ACC112 (cell line): ENCODE data around the gene APOBEC4.

Source experiments
- H2AFZ ChIP-seq: fragments of 200-600 bp; sonication (generic); one replicate; pipeline ENCODE4 v1.6.0; 2017; ENCODE audit warnings: antibody characterized with exemption, low read length; ENCODE audit not compliant: unreplicated experiment
- H3K27ac ChIP-seq: fragments of 200-600 bp; sonication (generic); 2 replicates; pipeline ENCODE4 v1.5.1; 2014; ENCODE audit warnings: low read depth, mild to moderate bottlenecking, antibody characterized with exemption, low read length, moderate library complexity
- H3K27me3 ChIP-seq: fragments of 200-600 bp; sonication (generic); 2 replicates; pipeline ENCODE4 v1.6.1; 2014; ENCODE audit warnings: mild to moderate bottlenecking, antibody characterized with exemption, low read length, moderate library complexity, mixed read lengths; ENCODE audit not compliant: insufficient read depth
- H3K36me3 ChIP-seq: fragments of 200-600 bp; sonication (generic); 2 replicates; pipeline ENCODE4 v1.6.1; 2016; ENCODE audit warnings: mild to moderate bottlenecking, antibody characterized with exemption, low read length, moderate library complexity, mixed read lengths; ENCODE audit not compliant: insufficient read depth
- H3K4me1 ChIP-seq: fragments of 200-600 bp; sonication (generic); one replicate; pipeline ENCODE4 v1.6.1; 2016; ENCODE audit warnings: low read length, mixed read lengths; ENCODE audit not compliant: insufficient read depth, unreplicated experiment, control insufficient read depth
- H3K4me3 ChIP-seq: fragments of 200-600 bp; sonication (generic); 2 replicates; pipeline ENCODE4 v1.5.1; 2014; ENCODE audit warnings: mild to moderate bottlenecking, low read depth, low read length
- H3K79me2 ChIP-seq: fragments of 200-600 bp; sonication (generic); one replicate; pipeline ENCODE4 v1.6.0; 2016; ENCODE audit warnings: low read length; ENCODE audit not compliant: control insufficient read depth, unreplicated experiment, insufficient read depth

The APOBEC4 gene, protein sequence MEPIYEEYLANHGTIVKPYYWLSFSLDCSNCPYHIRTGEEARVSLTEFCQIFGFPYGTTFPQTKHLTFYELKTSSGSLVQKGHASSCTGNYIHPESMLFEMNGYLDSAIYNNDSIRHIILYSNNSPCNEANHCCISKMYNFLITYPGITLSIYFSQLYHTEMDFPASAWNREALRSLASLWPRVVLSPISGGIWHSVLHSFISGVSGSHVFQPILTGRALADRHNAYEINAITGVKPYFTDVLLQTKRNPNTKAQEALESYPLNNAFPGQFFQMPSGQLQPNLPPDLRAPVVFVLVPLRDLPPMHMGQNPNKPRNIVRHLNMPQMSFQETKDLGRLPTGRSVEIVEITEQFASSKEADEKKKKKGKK

DNA sequence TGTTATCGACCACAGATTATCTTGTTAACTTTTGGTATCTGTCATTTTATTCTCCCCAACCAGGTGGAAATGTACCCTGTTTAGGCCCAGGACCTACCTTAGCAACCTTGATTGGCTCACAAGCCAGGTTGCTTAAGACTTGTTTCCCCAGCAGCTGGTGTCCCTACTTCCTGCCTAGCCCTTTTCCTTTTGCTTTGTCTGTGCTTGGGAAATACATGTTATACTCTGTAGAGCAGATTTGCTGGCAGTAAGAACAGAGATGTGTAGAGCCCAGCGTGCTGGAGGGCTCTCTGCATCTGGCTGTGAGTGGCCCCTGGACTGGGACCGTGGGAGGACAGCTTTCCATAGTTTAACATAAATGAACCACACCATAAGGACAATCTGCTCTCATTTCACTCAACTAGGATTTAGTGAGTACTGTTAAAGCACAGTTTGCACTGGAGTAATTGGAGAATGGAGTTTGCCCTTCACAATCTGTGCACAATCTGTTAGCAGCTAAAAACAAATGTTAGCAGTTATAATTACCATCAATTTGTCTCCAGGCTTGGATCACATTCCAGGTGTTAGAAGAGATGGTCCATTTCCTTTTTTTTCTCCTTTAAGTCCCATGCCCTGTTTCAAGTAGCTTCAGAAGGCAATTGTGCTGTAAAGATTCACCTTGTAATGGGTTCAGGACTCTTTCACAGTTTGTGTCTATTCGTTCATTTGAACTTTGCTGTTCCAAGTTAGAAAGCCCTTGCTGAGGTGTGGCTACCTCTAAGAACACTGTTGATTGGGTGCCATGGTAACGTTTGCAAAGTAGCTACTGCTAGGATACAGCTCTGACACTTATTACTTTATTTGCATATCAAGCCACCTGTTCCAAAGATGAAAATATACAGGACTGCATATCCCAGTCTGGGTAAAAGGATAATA is at the start of gene APOBEC4:
TSS of gene APOBEC4 (minus strand) at position 770 of the 915 bp plus-strand sequence. CDS start 4,535 bp downstream, outside the sequence.
- H3K4me1 ChIP-seq = peaks cover 11% of the 10 kb centered on the region

DNA sequence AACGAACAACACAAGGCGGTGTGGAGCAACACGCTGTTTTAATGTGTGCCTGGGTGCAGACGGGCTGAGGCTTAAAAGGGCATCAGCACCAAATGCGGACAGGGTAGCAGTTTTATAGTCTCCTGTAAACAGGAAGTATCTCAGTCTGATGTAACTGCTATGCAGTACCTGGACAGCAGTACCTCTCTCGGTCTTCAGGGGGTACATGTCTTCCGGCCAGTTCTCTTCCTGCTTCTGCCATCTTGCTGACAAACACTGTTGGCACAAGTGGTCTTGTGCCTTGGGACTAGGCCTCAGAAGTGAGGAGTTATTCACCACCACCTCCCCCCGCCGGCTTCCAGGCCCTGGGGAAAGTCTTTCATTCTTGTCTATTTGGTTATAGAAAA is 49.7 kb upstream of the APOBEC4 start:
- Histone ChIP-seq H3K79me2 (no peaks in the 10 kb centered on the region), H3K27me3 (no peaks in the 10 kb centered on the region), H3K27ac (no peak overlapping the region), H2AFZ (no peak overlapping the region), H3K4me1 (peaks cover 7% of the 10 kb centered on the region), H3K36me3 (no peaks in the 10 kb centered on the region), H3K4me3 (no peak overlapping the region)

More for the DNA sequence above, at the start of gene APOBEC4:
- Histone ChIP-seq H3K27ac (no peak within 1 kb of the TSS), H3K4me3 (no peak within 1 kb of the TSS), H3K27me3 (no peaks in the 10 kb centered on the region), H2AFZ (no peak within 1 kb of the TSS), H3K79me2 (no peaks in the 10 kb centered on the region), H3K36me3 (no peaks in the 10 kb centered on the region)

DNA sequence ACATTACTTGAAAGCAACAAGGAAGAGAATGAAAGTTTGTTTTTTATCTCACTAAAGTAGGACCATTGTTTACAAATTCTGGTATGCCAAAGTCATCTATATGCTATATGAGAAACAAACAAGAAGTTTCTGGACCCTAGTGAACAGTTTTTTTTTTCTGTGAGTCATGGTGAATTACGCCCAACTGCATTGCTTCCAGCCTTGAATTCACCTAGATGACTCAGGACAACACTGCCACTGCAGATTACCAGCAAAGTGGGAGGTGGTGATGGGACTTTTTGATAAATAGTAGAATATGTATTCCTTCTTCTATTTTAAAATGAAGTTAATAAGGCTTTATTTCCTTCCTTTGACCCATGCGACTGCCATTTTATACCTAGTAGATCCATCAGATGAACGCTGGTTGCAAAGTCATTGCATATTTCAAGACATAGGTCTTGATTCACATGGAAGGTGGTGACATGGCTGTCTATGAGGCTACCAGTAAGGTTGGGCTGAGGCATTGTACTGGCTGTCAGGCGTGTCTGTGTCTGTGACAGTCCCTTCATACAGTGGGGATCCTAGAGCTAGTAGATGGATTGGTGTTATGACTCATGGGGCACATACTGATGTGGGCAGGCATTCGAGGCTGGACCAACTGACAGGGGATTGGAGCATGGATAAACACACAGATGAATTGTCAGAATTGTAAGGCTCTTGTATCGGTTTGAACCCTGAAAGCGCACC is 49.1 kb upstream of the APOBEC4 start:
- Histone ChIP-seq H3K27me3 (no peaks in the 10 kb centered on the region), H3K27ac (no peak overlapping the region), H3K36me3 (no peaks in the 10 kb centered on the region), H3K79me2 (no peaks in the 10 kb centered on the region), H2AFZ (no peak overlapping the region), H3K4me3 (no peak overlapping the region), H3K4me1 (peaks cover 7% of the 10 kb centered on the region)

DNA sequence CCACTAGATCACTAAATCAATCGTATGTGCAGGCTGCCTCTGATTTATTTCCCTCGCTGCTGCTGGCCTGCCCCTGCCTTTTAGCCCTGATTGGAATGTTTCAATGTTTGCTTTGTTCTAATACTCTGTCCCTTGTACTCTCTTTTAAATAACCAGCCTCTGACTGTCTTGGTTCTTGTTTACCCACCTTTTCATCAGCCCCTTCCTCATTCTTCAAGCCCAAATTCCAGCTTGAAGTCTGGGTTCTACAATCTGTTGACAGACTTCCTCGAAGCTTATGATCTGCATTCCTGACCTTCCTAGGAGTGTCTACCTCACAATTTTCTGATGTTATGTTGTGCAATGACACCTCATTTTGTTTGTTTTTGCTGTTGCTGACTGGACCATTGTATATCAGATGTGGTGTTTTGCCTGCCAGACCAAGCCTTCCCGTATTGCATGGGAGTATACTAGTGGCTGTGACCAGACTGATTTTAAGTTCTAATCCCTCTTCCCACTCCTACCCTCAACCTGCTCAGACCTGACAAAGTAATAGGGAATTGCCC is 46.6 kb upstream of the APOBEC4 start:
- H3K27ac ChIP-seq = no peak overlapping the region
- H3K4me3 ChIP-seq = no peak overlapping the region
- H3K36me3 ChIP-seq = no peaks in the 10 kb centered on the region
- H3K79me2 ChIP-seq = no peaks in the 10 kb centered on the region
- H3K27me3 ChIP-seq = no peaks in the 10 kb centered on the region
- no peak overlapping the region for H2AFZ ChIP-seq
- H3K4me1 ChIP-seq = peaks cover 7% of the 10 kb centered on the region

DNA sequence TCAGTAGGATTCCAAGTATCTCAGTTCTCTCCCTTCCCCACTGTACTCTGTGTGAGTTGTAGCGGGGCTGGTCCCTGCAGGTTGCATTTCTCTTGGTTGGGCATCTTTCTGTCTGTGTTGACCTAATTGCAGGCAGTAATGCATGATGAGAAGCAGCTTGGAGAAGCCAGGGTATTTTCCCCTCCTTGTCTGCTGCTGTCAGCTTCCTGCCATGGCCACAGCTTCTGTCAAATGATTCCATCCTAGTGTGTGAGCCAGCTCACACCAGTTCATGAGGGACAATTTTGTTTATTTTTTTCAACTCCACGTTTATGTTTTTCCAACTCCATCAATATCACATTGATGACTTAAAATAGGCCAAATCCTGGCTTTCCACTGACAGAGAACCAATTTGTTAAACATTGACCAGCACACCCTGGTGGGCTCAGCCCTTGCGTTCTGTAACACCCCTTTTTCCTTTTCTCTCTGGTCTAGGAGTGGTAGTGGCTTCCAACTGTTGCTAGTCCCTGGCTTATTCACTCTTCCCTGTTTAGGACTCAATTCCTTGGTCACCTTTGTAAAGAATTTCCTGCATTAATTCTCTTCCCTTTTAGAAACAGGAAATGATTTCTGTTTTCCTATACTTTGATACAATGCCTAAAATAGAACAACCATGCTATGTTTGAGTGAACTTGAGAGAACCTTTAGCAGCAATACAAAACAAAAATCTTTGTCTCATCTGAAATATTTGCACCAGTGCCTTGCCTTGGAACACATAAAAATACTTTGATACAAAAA is 44.9 kb upstream of the APOBEC4 start:
- Histone ChIP-seq H3K27me3 (no peaks in the 10 kb centered on the region), H2AFZ (no peak overlapping the region), H3K4me1 (peaks cover 7% of the 10 kb centered on the region), H3K27ac (no peak overlapping the region), H3K36me3 (no peaks in the 10 kb centered on the region), H3K79me2 (no peaks in the 10 kb centered on the region), H3K4me3 (no peak overlapping the region)

- Histone ChIP-seq H3K27me3 (no peaks in the 10 kb centered on the region), H2AFZ (no peak overlapping the region), H3K79me2 (no peaks in the 10 kb centered on the region), H3K4me3 (no peak overlapping the region), H3K36me3 (no peaks in the 10 kb centered on the region), H3K27ac (no peak overlapping the region), H3K4me1 (peaks cover 2% of the 10 kb centered on the region)
Measured at GRCh38 chr1:183696981-183697380, 43.9 kb upstream of the APOBEC4 start.

DNA sequence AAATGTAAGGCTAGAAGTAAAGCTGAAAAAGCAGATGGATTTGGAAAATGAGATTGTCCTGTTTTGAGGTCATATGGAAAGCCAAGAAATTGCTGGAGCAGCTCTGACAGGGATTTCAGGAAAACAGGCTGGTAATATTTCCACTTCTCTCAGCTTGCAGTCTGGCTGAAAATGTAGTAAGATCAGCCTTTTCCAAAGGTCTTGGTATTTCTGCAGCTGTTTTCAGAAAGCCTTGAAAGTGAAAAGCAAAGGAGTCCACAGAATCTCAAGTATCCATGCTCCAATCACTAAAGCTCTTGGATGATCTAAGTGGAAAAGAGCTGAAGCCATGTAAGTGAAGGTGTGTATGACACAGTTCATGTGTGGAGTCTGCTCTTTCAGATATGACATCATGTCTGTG is 41.6 kb upstream of the APOBEC4 start:
- Histone ChIP-seq H2AFZ (no peak overlapping the region), H3K27me3 (no peaks in the 10 kb centered on the region), H3K4me1 (no peaks in the 10 kb centered on the region), H3K36me3 (no peaks in the 10 kb centered on the region), H3K79me2 (no peaks in the 10 kb centered on the region), H3K4me3 (no peak overlapping the region), H3K27ac (no peak overlapping the region)

GRCh38 chr1:183694066-183694465 is 41.0 kb upstream of the APOBEC4 start:
- H2AFZ ChIP-seq = no peak overlapping the region
- H3K79me2 ChIP-seq = no peaks in the 10 kb centered on the region
- H3K27me3 ChIP-seq = no peaks in the 10 kb centered on the region
- H3K4me3 ChIP-seq = no peak overlapping the region
- H3K4me1 ChIP-seq = no peaks in the 10 kb centered on the region
- no peaks in the 10 kb centered on the region for H3K36me3 ChIP-seq
- H3K27ac ChIP-seq = no peak overlapping the region

DNA sequence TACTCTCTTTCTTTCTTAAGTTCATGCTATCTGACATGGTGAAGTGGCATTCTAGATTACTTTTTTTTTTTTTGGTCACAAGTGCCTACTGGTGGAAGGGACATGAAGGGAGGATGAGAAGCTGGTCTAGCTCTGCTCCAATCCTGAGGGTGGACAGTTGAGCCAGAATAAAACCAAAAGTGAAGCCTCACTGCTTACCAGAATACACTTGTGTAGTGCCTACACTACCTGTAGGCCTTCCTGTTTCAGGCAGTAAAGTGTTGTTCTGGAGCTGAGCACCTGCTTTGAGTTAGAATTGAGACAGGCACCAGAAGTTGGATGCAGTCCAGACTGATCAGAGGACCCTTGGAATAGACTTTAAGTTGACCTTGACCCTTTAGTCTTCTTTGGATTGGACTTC is 40.4 kb upstream of the APOBEC4 start:
- H3K79me2 ChIP-seq = no peaks in the 10 kb centered on the region
- no peaks in the 10 kb centered on the region for H3K27me3 ChIP-seq
- no peak overlapping the region for H3K27ac ChIP-seq
- H3K36me3 ChIP-seq = no peaks in the 10 kb centered on the region
- no peak overlapping the region for H2AFZ ChIP-seq
- H3K4me3 ChIP-seq = no peak overlapping the region
- no peaks in the 10 kb centered on the region for H3K4me1 ChIP-seq

DNA sequence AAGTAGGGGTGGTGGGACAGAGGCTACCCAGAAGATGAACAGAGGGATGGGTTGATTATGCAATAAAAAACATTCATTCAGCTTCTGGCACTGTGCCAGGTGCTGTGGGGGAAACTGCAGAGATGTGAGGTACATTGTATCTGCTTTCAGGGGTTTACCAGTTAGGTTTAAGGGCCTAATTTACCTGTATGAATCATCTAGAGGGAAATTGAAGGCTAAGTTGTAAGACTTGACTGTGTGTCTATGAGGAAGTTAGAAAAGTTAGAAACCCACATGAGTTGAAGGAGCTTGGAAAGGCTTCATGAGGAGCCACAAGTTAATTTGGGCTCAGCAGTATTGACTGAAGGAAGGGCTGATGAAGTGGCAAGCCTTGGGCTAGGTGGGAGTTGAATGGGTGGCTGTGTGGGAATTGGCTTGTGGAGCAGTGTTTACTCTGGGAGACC is 36.7 kb upstream of the APOBEC4 start:
- Histone ChIP-seq H3K4me3 (no peak overlapping the region), H3K27ac (no peak overlapping the region), H3K27me3 (no peaks in the 10 kb centered on the region), H2AFZ (no peak overlapping the region), H3K79me2 (no peaks in the 10 kb centered on the region), H3K4me1 (no peaks in the 10 kb centered on the region), H3K36me3 (no peaks in the 10 kb centered on the region)
